ENCODE results near the gene VASP. TPM values are rescaled to one million over a fixed set of nuclear protein-coding genes. Genes with fewer than 3 reads are reported as not detected.

VASP gene
- total and polyA plus RNA-seq, 2 of the 13 experiments (the other 11 are each of a cell fraction or from before 2014, with no cell fraction given) = 41.8 to 67.1 TPM

DNA sequence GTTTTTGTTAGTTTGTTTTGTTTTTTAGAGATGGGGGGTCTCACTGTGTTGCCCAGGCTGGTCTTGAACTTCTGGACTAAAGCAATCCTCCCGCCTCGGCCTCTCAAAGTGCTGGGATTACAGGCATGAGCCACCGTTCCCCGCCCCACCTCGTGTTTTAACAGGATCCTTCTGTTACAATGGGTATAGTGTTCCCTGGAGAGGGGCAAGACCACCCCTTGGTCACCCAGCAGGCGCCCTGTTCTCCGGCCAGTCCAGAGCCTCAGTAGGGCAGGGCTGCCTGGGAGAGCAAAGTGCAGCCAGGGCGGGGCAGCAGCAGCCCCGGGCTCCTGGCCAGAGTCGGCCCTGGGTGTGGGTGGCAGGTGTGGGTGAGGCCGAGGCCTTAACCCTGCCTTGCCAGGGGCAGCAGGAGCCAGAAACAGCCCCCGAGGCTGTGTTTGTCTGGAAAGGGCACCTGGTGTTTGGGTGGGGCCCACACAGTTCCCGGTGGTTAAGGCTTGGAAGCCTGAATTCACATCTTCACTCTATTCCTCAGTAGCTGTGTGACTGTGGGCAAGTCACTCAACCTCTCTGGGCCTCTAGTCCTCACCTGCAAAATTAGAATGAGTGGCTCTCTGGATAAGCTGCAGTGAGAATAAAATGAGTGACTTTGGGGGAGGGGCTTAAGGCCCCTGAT, 7.2 kb downstream of the VASP start (continued):
- no peak for TF ChIP-seq NAIF1 (CRISPR knock-in tag; IDR thresholded peaks at IDR 0.05; ENCODE audit: borderline replicate concordance)
- TF ChIP-seq SRSF4 (IDR thresholded peaks at IDR 0.05; ENCODE audit: low read depth, low read length, poor library complexity, severe bottlenecking) = no peak
- TF ChIP-seq WIZ (CRISPR knock-in tag; IDR thresholded peaks at IDR 0.05) = no peak
- TF ChIP-seq ZBTB1 (CRISPR knock-in tag; IDR thresholded peaks at IDR 0.05; ENCODE audit: borderline replicate concordance) = no peak
- TF ChIP-seq IRF9 (CRISPR knock-in tag; IDR thresholded peaks at IDR 0.05; ENCODE audit: borderline replicate concordance) = peak; percentile 40; the same call in 1 of the 2 replicates
- TF ChIP-seq ZMYM3 (CRISPR knock-in tag; IDR thresholded peaks at IDR 0.05) = peak; percentile 95
- TF ChIP-seq KAT8 (CRISPR knock-in tag; IDR thresholded peaks at IDR 0.05) = peak; percentile 48; the same call in 1 of the 2 replicates
- TF ChIP-seq ZBTB7A (CRISPR knock-in tag; IDR thresholded peaks at IDR 0.05) = peak; percentile 90
- TF ChIP-seq TRIM22 (IDR thresholded peaks at IDR 0.05) = no peak
- TF ChIP-seq, protein P1, sequence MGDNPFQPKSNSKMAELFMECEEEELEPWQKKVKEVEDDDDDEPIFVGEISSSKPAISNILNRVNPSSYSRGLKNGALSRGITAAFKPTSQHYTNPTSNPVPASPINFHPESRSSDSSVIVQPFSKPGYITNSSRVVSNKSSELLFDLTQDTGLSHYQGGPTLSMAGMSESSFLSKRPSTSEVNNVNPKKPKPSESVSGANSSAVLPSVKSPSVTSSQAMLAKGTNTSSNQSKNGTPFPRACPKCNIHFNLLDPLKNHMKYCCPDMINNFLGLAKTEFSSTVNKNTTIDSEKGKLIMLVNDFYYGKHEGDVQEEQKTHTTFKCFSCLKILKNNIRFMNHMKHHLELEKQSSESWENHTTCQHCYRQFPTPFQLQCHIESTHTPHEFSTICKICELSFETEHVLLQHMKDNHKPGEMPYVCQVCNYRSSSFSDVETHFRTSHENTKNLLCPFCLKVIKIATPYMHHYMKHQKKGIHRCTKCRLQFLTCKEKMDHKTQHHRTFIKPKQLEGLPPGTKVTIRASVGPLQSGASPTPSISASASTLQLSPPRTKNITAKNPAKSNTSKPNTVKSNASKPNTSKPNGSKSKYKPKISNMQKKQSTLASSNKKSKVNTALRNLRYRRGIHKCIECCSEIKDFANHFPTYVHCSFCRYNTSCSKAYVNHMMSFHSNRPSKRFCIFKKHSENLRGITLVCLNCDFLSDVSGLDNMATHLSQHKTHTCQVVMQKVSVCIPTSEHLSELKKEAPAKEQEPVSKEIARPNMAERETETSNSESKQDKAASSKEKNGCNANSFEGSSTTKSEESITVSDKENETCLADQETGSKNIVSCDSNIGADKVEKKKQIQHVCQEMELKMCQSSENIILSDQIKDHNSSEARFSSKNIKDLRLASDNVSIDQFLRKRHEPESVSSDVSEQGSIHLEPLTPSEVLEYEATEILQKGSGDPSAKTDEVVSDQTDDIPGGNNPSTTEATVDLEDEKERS (CRISPR knock-in tag; IDR thresholded peaks at IDR 0.05) = no peak
- TF ChIP-seq, protein P2, sequence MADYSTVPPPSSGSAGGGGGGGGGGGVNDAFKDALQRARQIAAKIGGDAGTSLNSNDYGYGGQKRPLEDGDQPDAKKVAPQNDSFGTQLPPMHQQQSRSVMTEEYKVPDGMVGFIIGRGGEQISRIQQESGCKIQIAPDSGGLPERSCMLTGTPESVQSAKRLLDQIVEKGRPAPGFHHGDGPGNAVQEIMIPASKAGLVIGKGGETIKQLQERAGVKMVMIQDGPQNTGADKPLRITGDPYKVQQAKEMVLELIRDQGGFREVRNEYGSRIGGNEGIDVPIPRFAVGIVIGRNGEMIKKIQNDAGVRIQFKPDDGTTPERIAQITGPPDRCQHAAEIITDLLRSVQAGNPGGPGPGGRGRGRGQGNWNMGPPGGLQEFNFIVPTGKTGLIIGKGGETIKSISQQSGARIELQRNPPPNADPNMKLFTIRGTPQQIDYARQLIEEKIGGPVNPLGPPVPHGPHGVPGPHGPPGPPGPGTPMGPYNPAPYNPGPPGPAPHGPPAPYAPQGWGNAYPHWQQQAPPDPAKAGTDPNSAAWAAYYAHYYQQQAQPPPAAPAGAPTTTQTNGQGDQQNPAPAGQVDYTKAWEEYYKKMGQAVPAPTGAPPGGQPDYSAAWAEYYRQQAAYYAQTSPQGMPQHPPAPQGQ (CRISPR knock-in tag; IDR thresholded peaks at IDR 0.05; ENCODE audit: borderline replicate concordance) = no peak
- TF ChIP-seq ZNF343 (CRISPR knock-in tag; IDR thresholded peaks at IDR 0.05) = no peak
- TF ChIP-seq, protein P3, sequence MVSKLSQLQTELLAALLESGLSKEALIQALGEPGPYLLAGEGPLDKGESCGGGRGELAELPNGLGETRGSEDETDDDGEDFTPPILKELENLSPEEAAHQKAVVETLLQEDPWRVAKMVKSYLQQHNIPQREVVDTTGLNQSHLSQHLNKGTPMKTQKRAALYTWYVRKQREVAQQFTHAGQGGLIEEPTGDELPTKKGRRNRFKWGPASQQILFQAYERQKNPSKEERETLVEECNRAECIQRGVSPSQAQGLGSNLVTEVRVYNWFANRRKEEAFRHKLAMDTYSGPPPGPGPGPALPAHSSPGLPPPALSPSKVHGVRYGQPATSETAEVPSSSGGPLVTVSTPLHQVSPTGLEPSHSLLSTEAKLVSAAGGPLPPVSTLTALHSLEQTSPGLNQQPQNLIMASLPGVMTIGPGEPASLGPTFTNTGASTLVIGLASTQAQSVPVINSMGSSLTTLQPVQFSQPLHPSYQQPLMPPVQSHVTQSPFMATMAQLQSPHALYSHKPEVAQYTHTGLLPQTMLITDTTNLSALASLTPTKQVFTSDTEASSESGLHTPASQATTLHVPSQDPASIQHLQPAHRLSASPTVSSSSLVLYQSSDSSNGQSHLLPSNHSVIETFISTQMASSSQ (IDR thresholded peaks at IDR 0.05; ENCODE audit: low read depth) = no peak
- TF ChIP-seq, protein P3 (CRISPR knock-in tag; IDR thresholded peaks at IDR 0.05; ENCODE audit: borderline replicate concordance) = no peak
- TF ChIP-seq RBM22 (optimal IDR thresholded peaks at IDR 0.05; ENCODE audit: low read length) = no peak
- no peak for TF ChIP-seq ZNF678 (CRISPR knock-in tag; IDR thresholded peaks at IDR 0.05)
- TF ChIP-seq ESRRA (CRISPR knock-in tag; IDR thresholded peaks at IDR 0.05; ENCODE audit: low read depth) = no peak
- TF ChIP-seq SIX1 (CRISPR knock-in tag; IDR thresholded peaks at IDR 0.05; ENCODE audit: borderline replicate concordance) = peak; percentile 17; the same call in 1 of the 2 replicates
